K562 (cell line): ENCODE results near the gene MYLK2. TPM values are rescaled to one million over a fixed set of nuclear protein-coding genes. Genes with fewer than 3 reads are reported as not detected.

Source experiments
- C11orf30 ChIP-seq: fragments of 450-650 bp; IDR thresholded peaks from 2 replicates; pipeline ENCODE4 v1.6.1; 2016; ENCODE audit warnings: low read depth, mild to moderate bottlenecking
- CBFB ChIP-seq: sonication (generic); formaldehyde crosslinking; IDR thresholded peaks from 2 replicates; pipeline ENCODE4 v1.4.0; 2020; ENCODE audit warnings: mild to moderate bottlenecking, missing genetic modification reagents
- CC2D1A ChIP-seq: fragments of 450-650 bp; IDR thresholded peaks from 2 replicates; pipeline ENCODE4 v1.6.1; 2017; ENCODE audit warnings: mild to moderate bottlenecking
- E2F5 ChIP-seq: sonication (generic); formaldehyde crosslinking; IDR thresholded peaks from 2 replicates; pipeline ENCODE4 v1.8.0; 2022; ENCODE audit warnings: mild to moderate bottlenecking, missing genetic modification reagents
- EWSR1 ChIP-seq: fragments of 450-650 bp; IDR thresholded peaks from 2 replicates; pipeline ENCODE4 v1.6.1; 2018; ENCODE audit warnings: borderline replicate concordance, mild to moderate bottlenecking, low read depth, moderate library complexity; ENCODE audit not compliant: partially characterized antibody
- GMEB1 ChIP-seq: fragments of 250-450 bp; sonication (Bioruptor Pico); IDR thresholded peaks from 2 replicates; pipeline ENCODE4 v1.4.0; 2020; ENCODE audit warnings: mild to moderate bottlenecking
- ILK ChIP-seq: fragments of 450-650 bp; IDR thresholded peaks from 2 replicates; pipeline ENCODE4 v1.6.1; 2016; ENCODE audit warnings: missing genetic modification characterization, low read depth, mild to moderate bottlenecking, missing compliant biosample characterization, moderate library complexity, borderline replicate concordance
- NCOA1 ChIP-seq: fragments of 450-650 bp; IDR thresholded peaks from 2 replicates; pipeline ENCODE4 v1.6.1; 2016; ENCODE audit warnings: low read depth
- NR1H2 ChIP-seq: sonication (generic); formaldehyde crosslinking; IDR thresholded peaks from 2 replicates; pipeline ENCODE4 v1.4.0; 2020; ENCODE audit warnings: mild to moderate bottlenecking, missing genetic modification reagents
- PCBP1 ChIP-seq: fragments of 200-400 bp; formaldehyde crosslinking; IDR thresholded peaks from 2 replicates; pipeline ENCODE4 v1.6.1; 2018; ENCODE audit warnings: mild to moderate bottlenecking, low read depth, low read length; ENCODE audit not compliant: poor library complexity, severe bottlenecking
- STAG1 ChIP-seq: sonication (generic); formaldehyde crosslinking; IDR thresholded peaks from 2 replicates; pipeline ENCODE4 v1.5.0; 2020; ENCODE audit warnings: missing genetic modification reagents, borderline replicate concordance
- TCF3 ChIP-seq: sonication (generic); formaldehyde crosslinking; IDR thresholded peaks from 2 replicates; pipeline ENCODE4 v1.4.0; 2020; ENCODE audit warnings: mild to moderate bottlenecking, missing genetic modification reagents
- XRCC3 ChIP-seq: fragments of 450-650 bp; IDR thresholded peaks from 2 replicates; pipeline ENCODE4 v1.6.1; 2017; ENCODE audit warnings: mild to moderate bottlenecking, moderate library complexity
- ZKSCAN8 ChIP-seq: fragments of 200-800 bp; sonication (Bioruptor generic); IDR thresholded peaks from 2 replicates; pipeline ENCODE4 v1.6.1; 2016; ENCODE audit warnings: missing genetic modification characterization, missing compliant biosample characterization
- ZNF699 ChIP-seq: fragments of 250-450 bp; sonication (Bioruptor Pico); IDR thresholded peaks from 2 replicates; pipeline ENCODE4 v1.8.0; 2021; ENCODE audit warnings: mild to moderate bottlenecking, moderate library complexity; ENCODE audit not compliant: insufficient replicate concordance
- ZZZ3 ChIP-seq: fragments of 450-650 bp; IDR thresholded peaks from 2 replicates; pipeline ENCODE4 v1.6.1; 2016; ENCODE audit warnings: antibody characterized with exemption, mild to moderate bottlenecking, moderate library complexity
- polyA plus RNA-seq, 8 experiments: library from polyadenylated mRNA; depleted of rRNA in 4 of 8; stranded (reverse) in 5 of 8; unstranded in 3 of 8; fragments of >200 nt; fragmentation: Nextera tagmentation in 2 of 8; fragmentation: Illumina TruSeq in 1 of 8; extraction: Ambion mirVana in 2 of 8; extraction: Trizol in 1 of 8; gene quantifications; 2 replicates each; pipeline versions ENCODE4 v1.2.1 to v1.2.3, GENCODE V29; 2011 to 2014; ENCODE audit warnings: inconsistent platforms in 1 of 8, missing spikeins in 1 of 8
- total RNA-seq, 7 experiments: library from RNA; depleted of rRNA in 6 of 7; stranded (reverse); fragments of >200 nt in 6 of 7; fragmentation: Illumina TruSeq in 2 of 7; extraction: Trizol in 2 of 7; gene quantifications; 2 replicates each; pipeline versions ENCODE4 v1.2.1 to v1.2.3, GENCODE V29; 2011 to 2021; ENCODE audit warnings: low replicate concordance in 1 of 7
- TF ChIP-seq, protein P1 (sequence below): sonication (generic); formaldehyde crosslinking; IDR thresholded peaks from 2 replicates; pipeline ENCODE4 v1.9.0; 2022; ENCODE audit warnings: mild to moderate bottlenecking, missing genetic modification reagents
- TF ChIP-seq, protein P2 (sequence below), 2 experiments: IDR thresholded peaks in 1 of 2; conservative IDR thresholded peaks in 1 of 2; 2 replicates each; pipeline ENCODE4 v1.6.1; 2016; ENCODE audit warnings: low read depth in 2 of 2, mild to moderate bottlenecking in 1 of 2, missing compliant biosample characterization in 1 of 2, missing genetic modification characterization in 1 of 2, moderate library complexity in 1 of 2
- TF ChIP-seq, protein P3 (sequence below), 2 experiments: fragments of 450-650 bp in 1 of 2; sonication (generic) in 1 of 2; formaldehyde crosslinking; conservative IDR thresholded peaks; 2 replicates each; pipeline versions ENCODE4 v1.4.0 to v1.8.1; 2020 to 2022; ENCODE audit warnings: mild to moderate bottlenecking in 1 of 2, missing genetic modification reagents in 1 of 2

The MYLK2 gene
- total and polyA plus RNA-seq, 9 of the 15 experiments (the other 6 are each of a cell fraction or from before 2014, with no cell fraction given): 0.07 to 0.53 (median 0.18) TPM; not detected in 2

GRCh38 chr20:31822421-31823330, 3.5 kb downstream of the MYLK2 start (continued):
- TF ChIP-seq, protein P1, sequence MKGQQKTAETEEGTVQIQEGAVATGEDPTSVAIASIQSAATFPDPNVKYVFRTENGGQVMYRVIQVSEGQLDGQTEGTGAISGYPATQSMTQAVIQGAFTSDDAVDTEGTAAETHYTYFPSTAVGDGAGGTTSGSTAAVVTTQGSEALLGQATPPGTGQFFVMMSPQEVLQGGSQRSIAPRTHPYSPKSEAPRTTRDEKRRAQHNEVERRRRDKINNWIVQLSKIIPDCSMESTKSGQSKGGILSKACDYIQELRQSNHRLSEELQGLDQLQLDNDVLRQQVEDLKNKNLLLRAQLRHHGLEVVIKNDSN (CRISPR knock-in tag): no peak
- TF ChIP-seq EWSR1: no peak
- no peak for TF ChIP-seq ILK
- TF ChIP-seq ZNF699 (CRISPR knock-in tag): no peak
- TF ChIP-seq PCBP1: peak; percentile 32
- TF ChIP-seq, protein P2, sequence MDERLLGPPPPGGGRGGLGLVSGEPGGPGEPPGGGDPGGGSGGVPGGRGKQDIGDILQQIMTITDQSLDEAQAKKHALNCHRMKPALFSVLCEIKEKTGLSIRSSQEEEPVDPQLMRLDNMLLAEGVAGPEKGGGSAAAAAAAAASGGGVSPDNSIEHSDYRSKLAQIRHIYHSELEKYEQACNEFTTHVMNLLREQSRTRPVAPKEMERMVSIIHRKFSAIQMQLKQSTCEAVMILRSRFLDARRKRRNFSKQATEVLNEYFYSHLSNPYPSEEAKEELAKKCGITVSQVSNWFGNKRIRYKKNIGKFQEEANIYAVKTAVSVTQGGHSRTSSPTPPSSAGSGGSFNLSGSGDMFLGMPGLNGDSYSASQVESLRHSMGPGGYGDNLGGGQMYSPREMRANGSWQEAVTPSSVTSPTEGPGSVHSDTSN (CRISPR knock-in tag; IDR thresholded peaks at IDR 0.05; ENCODE audit: low read depth): no peak
- TF ChIP-seq, protein P2 (tag; conservative IDR thresholded peaks at IDR 0.05; ENCODE audit: low read depth): no peak
- no peak for TF ChIP-seq ZKSCAN8 (CRISPR knock-in tag)
- TF ChIP-seq, protein P3, sequence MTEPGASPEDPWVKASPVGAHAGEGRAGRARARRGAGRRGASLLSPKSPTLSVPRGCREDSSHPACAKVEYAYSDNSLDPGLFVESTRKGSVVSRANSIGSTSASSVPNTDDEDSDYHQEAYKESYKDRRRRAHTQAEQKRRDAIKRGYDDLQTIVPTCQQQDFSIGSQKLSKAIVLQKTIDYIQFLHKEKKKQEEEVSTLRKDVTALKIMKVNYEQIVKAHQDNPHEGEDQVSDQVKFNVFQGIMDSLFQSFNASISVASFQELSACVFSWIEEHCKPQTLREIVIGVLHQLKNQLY (CRISPR knock-in tag; conservative IDR thresholded peaks at IDR 0.05): no peak
- no peak for TF ChIP-seq C11orf30
- TF ChIP-seq E2F5 (CRISPR knock-in tag): 0 out of 2 replicates have a peak, but pooled peaks have one; percentile 28
- TF ChIP-seq NCOA1: no peak
- TF ChIP-seq CBFB (CRISPR knock-in tag): peak; percentile 15; the same call in 1 of the 2 replicates
- TF ChIP-seq TCF3: no peak
- peak; percentile 90; the same call in 1 of the 2 replicates for TF ChIP-seq STAG1 (CRISPR knock-in tag)
- no peak for TF ChIP-seq NR1H2 (CRISPR knock-in tag)
- no peak for TF ChIP-seq XRCC3
- peak; percentile 71 for TF ChIP-seq CC2D1A
- TF ChIP-seq ZZZ3: no peak
- TF ChIP-seq GMEB1 (CRISPR knock-in tag): no peak
